ENCODE results near the gene EGR4.
A peak's percentile ranks its signal among the peaks of the same experiment; 100 is the strongest.

Gene EGR4

GRCh38 chr2:73300926-73301325 lies 7.6 kb upstream of the EGR4 start:
- Histone ChIP-seq H3K9me3 (ENCODE audit: control insufficient read depth, low read length) (no peaks in the 10 kb centered on the region), H3K9ac (ENCODE audit: low read length) (no peak overlapping the region), H3K4me1 (ENCODE audit: control insufficient read depth, insufficient read depth, low read length) (no peaks in the 10 kb centered on the region), H3K27me3 (replicated peaks; ENCODE audit: control insufficient read depth, insufficient read depth, low read length) (peaks cover 18% of the 10 kb centered on the region), H3K36me3 (ENCODE audit: control insufficient read depth, insufficient read depth, low read length, severe bottlenecking) (no peaks in the 10 kb centered on the region), H3K4me3 (ENCODE audit: low read length) (no peak overlapping the region)
- DNase-seq (ENCODE audit: low read depth) = no peak

- Histone ChIP-seq H3K36me3 (ENCODE audit: control insufficient read depth, insufficient read depth, low read length, severe bottlenecking) (no peaks in the 10 kb centered on the region), H3K9ac (ENCODE audit: low read length) (no peak overlapping the region), H3K4me3 (ENCODE audit: low read length) (no peak overlapping the region), H3K27me3 (replicated peaks; ENCODE audit: control insufficient read depth, insufficient read depth, low read length) (peaks cover 50% of the 10 kb centered on the region), H3K9me3 (ENCODE audit: control insufficient read depth, low read length) (peaks cover 3% of the 10 kb centered on the region), H3K4me1 (ENCODE audit: control insufficient read depth, insufficient read depth, low read length) (peaks cover 4% of the 10 kb centered on the region)
- no peak for DNase-seq (ENCODE audit: low read depth)
These were observed 4.2 kb upstream of the EGR4 start for GRCh38 chr2:73297586-73297985.

GRCh38 chr2:73297151-73297559 lies 3.8 kb upstream of the EGR4 start:
- no peak overlapping the region for H3K9ac ChIP-seq (ENCODE audit: low read length)
- H3K27me3 ChIP-seq (replicated peaks; ENCODE audit: control insufficient read depth, insufficient read depth, low read length) = peaks cover 54% of the 10 kb centered on the region

GRCh38 chr2:73295751-73296400 lies 2.5 kb upstream of the EGR4 start:
- Histone ChIP-seq H3K9ac (ENCODE audit: low read length) (no peak overlapping the region), H3K27me3 (replicated peaks; ENCODE audit: control insufficient read depth, insufficient read depth, low read length) (peaks cover 67% of the 10 kb centered on the region), H3K4me1 (ENCODE audit: control insufficient read depth, insufficient read depth, low read length) (peaks cover 10% of the 10 kb centered on the region), H3K36me3 (ENCODE audit: control insufficient read depth, insufficient read depth, low read length, severe bottlenecking) (no peaks in the 10 kb centered on the region), H3K4me3 (ENCODE audit: low read length) (no peak overlapping the region), H3K9me3 (ENCODE audit: control insufficient read depth, low read length) (peaks cover 3% of the 10 kb centered on the region)
- no peak for DNase-seq (ENCODE audit: low read depth)

More at GRCh38 chr2:73297151-73297559, 3.8 kb upstream of the EGR4 start:
- H3K4me3 ChIP-seq (ENCODE audit: low read length) = no peak overlapping the region
- peaks cover 3% of the 10 kb centered on the region for H3K9me3 ChIP-seq (ENCODE audit: control insufficient read depth, low read length)
- no peaks in the 10 kb centered on the region for H3K36me3 ChIP-seq (ENCODE audit: control insufficient read depth, insufficient read depth, low read length, severe bottlenecking)
- H3K4me1 ChIP-seq (ENCODE audit: control insufficient read depth, insufficient read depth, low read length) = peaks cover 4% of the 10 kb centered on the region
- DNase-seq (ENCODE audit: low read depth) = peak; percentile 29

- no peak overlapping the region for H3K4me3 ChIP-seq (ENCODE audit: low read length)
These were observed 891 bp upstream of the EGR4 start for GRCh38 chr2:73294239-73294638.

GRCh38 chr2:73292906-73293533 lies 328 bp downstream of the EGR4 start:
- H3K9ac ChIP-seq (ENCODE audit: low read length) = no peak overlapping the region
- H3K36me3 ChIP-seq (ENCODE audit: control insufficient read depth, insufficient read depth, low read length, severe bottlenecking) = no peaks in the 10 kb centered on the region
- peak; percentile 18 for DNase-seq (ENCODE audit: low read depth)
- peak overlapping the region; percentile 76 for H3K4me3 ChIP-seq (ENCODE audit: low read length)
- peaks cover 84% of the 10 kb centered on the region for H3K27me3 ChIP-seq (replicated peaks; ENCODE audit: control insufficient read depth, insufficient read depth, low read length)
- H3K9me3 ChIP-seq (ENCODE audit: control insufficient read depth, low read length) = peaks cover 3% of the 10 kb centered on the region
- H3K4me1 ChIP-seq (ENCODE audit: control insufficient read depth, insufficient read depth, low read length) = peaks cover 10% of the 10 kb centered on the region

More at GRCh38 chr2:73294239-73294638, 891 bp upstream of the EGR4 start:
- no peak for DNase-seq (ENCODE audit: low read depth)
- H3K36me3 ChIP-seq (ENCODE audit: control insufficient read depth, insufficient read depth, low read length, severe bottlenecking) = no peaks in the 10 kb centered on the region
- no peak overlapping the region for H3K9ac ChIP-seq (ENCODE audit: low read length)
- H3K9me3 ChIP-seq (ENCODE audit: control insufficient read depth, low read length) = peaks cover 3% of the 10 kb centered on the region
- peaks cover 10% of the 10 kb centered on the region for H3K4me1 ChIP-seq (ENCODE audit: control insufficient read depth, insufficient read depth, low read length)
- H3K27me3 ChIP-seq (replicated peaks; ENCODE audit: control insufficient read depth, insufficient read depth, low read length) = peaks cover 73% of the 10 kb centered on the region

GRCh38 chr2:73292316-73292905 lies 937 bp downstream of the EGR4 start:
- H3K4me3 ChIP-seq (ENCODE audit: low read length) = no peak overlapping the region
- H3K36me3 ChIP-seq (ENCODE audit: control insufficient read depth, insufficient read depth, low read length, severe bottlenecking) = no peaks in the 10 kb centered on the region
- peaks cover 10% of the 10 kb centered on the region for H3K4me1 ChIP-seq (ENCODE audit: control insufficient read depth, insufficient read depth, low read length)
- H3K9ac ChIP-seq (ENCODE audit: low read length) = no peak overlapping the region
- peaks cover 3% of the 10 kb centered on the region for H3K9me3 ChIP-seq (ENCODE audit: control insufficient read depth, low read length)
- DNase-seq (ENCODE audit: low read depth) = no peak
- peaks cover 84% of the 10 kb centered on the region for H3K27me3 ChIP-seq (replicated peaks; ENCODE audit: control insufficient read depth, insufficient read depth, low read length)

GRCh38 chr2:73291461-73292315 lies 1.7 kb downstream of the EGR4 start:
- peaks cover 10% of the 10 kb centered on the region for H3K4me1 ChIP-seq (ENCODE audit: control insufficient read depth, insufficient read depth, low read length)
- H3K4me3 ChIP-seq (ENCODE audit: low read length) = peak overlapping the region; percentile 58
- no peak overlapping the region for H3K9ac ChIP-seq (ENCODE audit: low read length)
- no peaks in the 10 kb centered on the region for H3K36me3 ChIP-seq (ENCODE audit: control insufficient read depth, insufficient read depth, low read length, severe bottlenecking)
- peaks cover 88% of the 10 kb centered on the region for H3K27me3 ChIP-seq (replicated peaks; ENCODE audit: control insufficient read depth, insufficient read depth, low read length)
- peak; percentile 6 for DNase-seq (ENCODE audit: low read depth)
- peaks cover 3% of the 10 kb centered on the region for H3K9me3 ChIP-seq (ENCODE audit: control insufficient read depth, low read length)

GRCh38 chr2:73291093-73291460 lies 2.3 kb downstream of the EGR4 start:
- peak; percentile 73 for DNase-seq (ENCODE audit: low read depth)
- peak overlapping the region; percentile 58 for H3K4me3 ChIP-seq (ENCODE audit: low read length)
- peaks cover 3% of the 10 kb centered on the region for H3K9me3 ChIP-seq (ENCODE audit: control insufficient read depth, low read length)
- H3K36me3 ChIP-seq (ENCODE audit: control insufficient read depth, insufficient read depth, low read length, severe bottlenecking) = no peaks in the 10 kb centered on the region
- no peak overlapping the region for H3K9ac ChIP-seq (ENCODE audit: low read length)
- H3K4me1 ChIP-seq (ENCODE audit: control insufficient read depth, insufficient read depth, low read length) = peaks cover 10% of the 10 kb centered on the region
- H3K27me3 ChIP-seq (replicated peaks; ENCODE audit: control insufficient read depth, insufficient read depth, low read length) = peaks cover 87% of the 10 kb centered on the region

- H3K4me1 ChIP-seq (ENCODE audit: control insufficient read depth, insufficient read depth, low read length) = peaks cover 10% of the 10 kb centered on the region
- peak; percentile 43 for DNase-seq (ENCODE audit: low read depth)
- H3K4me3 ChIP-seq (ENCODE audit: low read length) = no peak overlapping the region
- no peak overlapping the region for H3K9ac ChIP-seq (ENCODE audit: low read length)
- no peaks in the 10 kb centered on the region for H3K36me3 ChIP-seq (ENCODE audit: control insufficient read depth, insufficient read depth, low read length, severe bottlenecking)
- peaks cover 3% of the 10 kb centered on the region for H3K9me3 ChIP-seq (ENCODE audit: control insufficient read depth, low read length)
- H3K27me3 ChIP-seq (replicated peaks; ENCODE audit: control insufficient read depth, insufficient read depth, low read length) = peaks cover 87% of the 10 kb centered on the region
These were observed 3.1 kb downstream of the EGR4 start for GRCh38 chr2:73290049-73290839.
